ENCODE results near the gene CHMP4A. TPM values are rescaled to one million over a fixed set of nuclear protein-coding genes. Genes with fewer than 3 reads are reported as not detected.

Gene CHMP4A
- total RNA-seq, 4 donors from 2014 or later = 54.1 to 114 (median 82.3) TPM

DNA sequence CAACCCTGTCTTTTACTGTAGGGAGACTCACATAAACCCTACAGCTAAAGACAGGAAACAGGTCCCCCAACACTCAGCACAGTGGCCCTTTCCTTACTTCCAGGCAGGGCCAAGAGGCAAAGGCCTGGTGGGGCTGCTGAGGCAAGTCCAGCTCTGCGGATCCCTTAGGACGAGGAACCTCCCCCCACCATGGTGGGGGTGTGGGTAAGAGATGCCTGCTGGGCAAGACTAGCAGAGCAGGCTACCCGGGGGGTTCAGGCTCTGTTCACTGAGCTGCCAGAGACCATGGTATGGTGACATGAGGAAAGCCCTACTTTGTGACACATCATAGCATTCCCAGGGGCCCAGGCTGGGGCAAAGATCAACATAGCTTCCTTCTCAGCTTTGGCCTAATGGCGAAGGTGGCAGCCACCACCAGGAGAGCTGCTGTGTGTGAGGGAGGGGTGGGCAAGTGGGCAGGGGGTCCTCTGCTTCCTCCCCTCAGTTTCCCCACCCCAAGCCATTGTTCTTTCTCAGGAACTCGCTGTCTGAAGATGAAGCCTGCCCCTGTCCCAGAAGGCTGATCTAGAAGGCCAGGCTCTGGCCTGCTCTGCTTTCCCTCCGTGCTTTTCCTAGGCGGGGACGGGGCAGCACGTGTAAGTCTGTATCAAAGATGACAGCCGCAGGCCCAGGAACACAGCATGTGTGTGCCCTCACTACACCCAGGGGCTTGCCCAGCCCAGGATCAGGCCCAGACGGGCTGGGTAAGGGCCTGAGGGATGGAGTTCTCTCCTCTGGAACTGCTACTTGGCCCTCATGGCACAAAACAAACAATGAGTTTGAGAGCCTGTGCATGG lies 39.2 kb upstream of the CHMP4A start:
- TF ChIP-seq CTCF (IDR thresholded peaks at IDR 0.05; ENCODE audit: low read depth) = no peak

- no peak for TF ChIP-seq CTCF (IDR thresholded peaks at IDR 0.05; ENCODE audit: low read depth)
These were observed 38.6 kb upstream of the CHMP4A start for GRCh38 chr14:24251880-24252288.

- TF ChIP-seq CTCF (IDR thresholded peaks at IDR 0.05; ENCODE audit: low read depth) = no peak
These were observed 37.1 kb upstream of the CHMP4A start for GRCh38 chr14:24250354-24250753.

DNA sequence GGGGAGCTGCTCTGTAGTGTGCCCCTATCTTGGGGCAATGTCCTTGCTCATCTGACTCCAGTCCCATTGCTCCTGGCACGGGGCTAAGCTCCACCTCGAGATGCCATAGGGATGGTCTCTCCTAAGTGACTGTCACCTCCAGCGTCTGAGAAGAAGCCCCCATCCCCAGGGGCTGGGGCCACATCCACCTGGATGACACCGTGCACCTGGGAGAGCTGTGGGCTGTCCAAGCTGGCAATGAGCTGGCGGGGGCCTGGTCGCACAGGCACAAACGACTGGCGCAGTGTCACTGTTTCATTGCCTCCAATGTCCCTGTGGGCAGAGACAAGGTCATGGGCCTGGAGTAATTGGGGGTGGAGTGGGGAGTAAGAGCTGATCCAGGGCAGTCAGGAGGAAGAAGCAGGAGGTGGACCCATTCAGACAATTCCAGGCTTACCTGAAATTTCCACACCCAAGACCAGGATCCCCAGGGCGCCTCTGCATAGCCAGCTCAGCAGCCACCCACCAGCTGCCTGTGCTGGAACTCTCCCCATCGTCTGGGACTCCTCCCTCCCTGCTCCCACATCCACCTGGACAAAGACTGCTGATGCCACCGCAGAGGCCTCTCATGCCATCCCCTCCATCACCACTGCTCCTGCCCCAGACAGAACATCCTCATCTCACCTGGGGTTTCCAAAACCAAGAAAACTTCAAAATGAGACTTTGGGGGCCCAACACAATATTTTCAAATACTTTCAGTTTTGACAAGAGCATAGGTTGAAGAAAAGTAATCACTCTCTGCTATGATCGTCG lies 36.1 kb upstream of the CHMP4A start:
- no peak for TF ChIP-seq CTCF (IDR thresholded peaks at IDR 0.05; ENCODE audit: low read depth)

DNA sequence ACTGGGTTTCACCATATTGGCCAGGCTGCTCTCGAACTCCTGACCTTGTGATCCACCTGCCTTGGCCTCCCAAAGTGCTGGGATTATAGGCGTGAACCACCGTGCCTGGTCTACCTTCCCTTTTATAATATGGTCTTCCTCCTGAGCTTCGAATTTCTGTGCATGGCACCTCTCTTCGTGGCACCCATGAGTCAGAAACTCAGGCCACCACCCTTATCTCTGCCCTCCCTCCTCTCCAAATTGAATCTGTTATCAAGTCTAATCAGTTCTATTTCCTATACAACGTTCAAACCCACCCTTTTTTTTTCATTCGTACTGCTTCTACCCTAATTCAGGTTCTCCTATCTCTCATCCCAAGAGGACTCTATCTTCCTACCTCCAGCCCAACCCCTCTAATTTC lies 34.1 kb upstream of the CHMP4A start:
- TF ChIP-seq CTCF (IDR thresholded peaks at IDR 0.05; ENCODE audit: low read depth) = no peak

DNA sequence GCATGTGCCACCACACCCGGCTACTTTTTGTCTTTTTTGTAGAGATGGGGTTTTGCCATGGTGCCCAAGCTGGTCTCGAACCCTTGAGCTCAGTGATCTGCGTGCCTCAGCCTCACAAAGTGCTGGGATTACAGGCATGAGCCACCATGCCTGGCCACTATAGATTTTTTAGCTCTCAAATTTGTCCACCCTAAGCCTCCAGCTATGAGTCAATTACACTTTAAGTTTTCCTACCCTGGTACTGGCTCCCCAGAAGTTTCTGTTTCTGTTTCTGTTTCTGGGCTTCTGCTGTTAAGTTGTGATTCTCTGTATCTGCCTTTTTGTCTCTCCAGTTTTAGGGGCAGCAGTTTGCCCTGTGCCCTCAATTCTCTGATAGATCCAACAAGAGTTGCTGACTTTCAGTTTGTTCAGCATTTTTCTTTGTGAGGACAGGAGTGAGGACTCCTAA lies 33.5 kb upstream of the CHMP4A start:
- TF ChIP-seq CTCF (IDR thresholded peaks at IDR 0.05; ENCODE audit: low read depth) = no peak

GRCh38 chr14:24243336-24243836 lies 30.1 kb upstream of the CHMP4A start:
- no peak for TF ChIP-seq CTCF (IDR thresholded peaks at IDR 0.05; ENCODE audit: low read depth)

Data from subcutaneous adipose tissue (tissue), 4 donors.